ENCODE measurements around the gene EHD4.
A peak's percentile ranks its signal among the peaks of the same experiment; 100 is the strongest.

The EHD4 gene

GRCh38 chr15:41955100-41955499, 17.3 kb downstream of the EHD4 start:
- no peak for DNase-seq

- DNase-seq, result no peak
These were observed 18.3 kb downstream of the EHD4 start for GRCh38 chr15:41954036-41954435.

GRCh38 chr15:41952013-41952563, 20.3 kb downstream of the EHD4 start:
- no peak for DNase-seq

- DNase-seq, result no peak
These were observed 20.8 kb downstream of the EHD4 start for GRCh38 chr15:41951571-41951970.

GRCh38 chr15:41950489-41950888, 21.9 kb downstream of the EHD4 start:
- DNase-seq, result no peak

- DNase-seq, result no peak
These were observed 22.3 kb downstream of the EHD4 start for GRCh38 chr15:41950127-41950483.

- DNase-seq, result no peak
These were observed 22.8 kb downstream of the EHD4 start for GRCh38 chr15:41949401-41950126.

GRCh38 chr15:41948490-41948889, 23.9 kb downstream of the EHD4 start:
- no peak for DNase-seq

GRCh38 chr15:41946970-41947369, 25.4 kb downstream of the EHD4 start:
- DNase-seq, result no peak

GRCh38 chr15:41945731-41946130, 26.6 kb downstream of the EHD4 start:
- no peak for DNase-seq

- DNase-seq, result no peak
These were observed 27.1 kb downstream of the EHD4 start for GRCh38 chr15:41945221-41945620.

- no peak for DNase-seq
These were observed 27.9 kb downstream of the EHD4 start for GRCh38 chr15:41944313-41944940.

GRCh38 chr15:41943543-41944312, 28.6 kb downstream of the EHD4 start:
- no peak for DNase-seq

- no peak for DNase-seq
These were observed 29.5 kb downstream of the EHD4 start for GRCh38 chr15:41942886-41943285.

GRCh38 chr15:41941644-41942415, 30.5 kb downstream of the EHD4 start:
- DNase-seq, result no peak

GRCh38 chr15:41940441-41940857, 31.9 kb downstream of the EHD4 start:
- DNase-seq, result no peak

- no peak for DNase-seq
These were observed 32.4 kb downstream of the EHD4 start for GRCh38 chr15:41939986-41940385.

GRCh38 chr15:41937568-41937923, 34.8 kb downstream of the EHD4 start:
- DNase-seq, result no peak

- DNase-seq, result no peak
These were observed 35.4 kb downstream of the EHD4 start for GRCh38 chr15:41936649-41937567.

- DNase-seq, result no peak
These were observed 36.2 kb downstream of the EHD4 start for GRCh38 chr15:41936155-41936554.

- DNase-seq, result no peak
These were observed 36.8 kb downstream of the EHD4 start for GRCh38 chr15:41935566-41936020.

GRCh38 chr15:41934843-41935242, 37.5 kb downstream of the EHD4 start:
- DNase-seq, result peak; percentile 14

Data from NK-92 treated with Interleukin-12 subunit alpha and Interleukin-12 subunit beta, amount 100 ng/mL, for 24 hours (cell line).